Posterior cingulate gyrus (tissue), 11 donors: Measurements from ENCODE around the gene CYFIP2.

Source experiments
- DNase-seq, 10 donors: peaks; one replicate each; pipeline versions ENCODE4 v3.0.0 to v3.0.0-alpha.2; 2020 to 2021; ENCODE audit warnings: mixed read lengths in 3 of 10
- intact Hi-C: fragments of 100-400 bp; cut with DNase I; formaldehyde crosslinking; loops from one replicate; pipeline ENCODE4 v1.15.1; 2023

Gene CYFIP2

DNA sequence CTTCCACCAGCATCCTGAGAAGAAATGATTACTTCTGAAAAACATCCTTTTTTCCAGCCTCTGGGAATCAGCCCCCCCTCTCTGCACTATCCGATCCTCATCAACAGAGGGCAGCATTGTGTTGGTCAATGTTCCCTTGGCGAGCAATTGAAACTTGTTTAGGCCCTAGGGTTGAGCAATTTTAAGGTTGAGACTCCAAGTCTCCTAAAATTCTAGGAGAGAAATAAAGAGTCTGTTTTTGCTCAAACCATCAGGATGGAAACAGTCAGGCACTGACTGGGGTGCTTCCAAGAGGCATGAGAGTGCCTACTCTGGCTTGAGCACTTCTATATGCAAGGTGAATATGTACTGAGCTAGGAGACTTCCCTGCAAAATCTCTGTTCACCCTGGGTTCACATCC lies 12.4 kb upstream of the CYFIP2 start:
- intact Hi-C loops: loop anchor here (1.0 kb wide), 1 partner anchor 59 kb away; no protein-coding TSS in a partner anchor
- DNase-seq: peak in 7 of 10 donors; percentile 33 to 87 (median 61)

DNA sequence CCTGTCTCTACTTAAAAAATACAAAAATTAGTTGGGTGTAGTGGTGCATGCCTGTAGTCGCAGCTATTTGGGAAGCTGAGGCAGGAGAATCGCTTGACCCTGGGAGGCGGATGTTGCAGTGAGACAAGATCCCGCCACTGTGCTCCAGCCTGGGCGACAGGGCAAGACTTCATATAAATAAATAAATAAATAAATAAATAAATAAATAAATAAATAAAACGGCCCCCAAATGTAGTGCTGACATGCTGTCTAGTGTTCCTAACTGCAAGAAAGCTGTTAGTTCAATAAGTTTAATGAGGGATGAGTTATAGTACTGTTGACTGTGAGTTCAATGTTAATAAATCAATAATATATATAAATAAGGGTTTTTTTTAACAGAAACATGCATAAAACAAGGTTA lies 7.5 kb upstream of the CYFIP2 start:
- intact Hi-C loops: no loop called here

DNA sequence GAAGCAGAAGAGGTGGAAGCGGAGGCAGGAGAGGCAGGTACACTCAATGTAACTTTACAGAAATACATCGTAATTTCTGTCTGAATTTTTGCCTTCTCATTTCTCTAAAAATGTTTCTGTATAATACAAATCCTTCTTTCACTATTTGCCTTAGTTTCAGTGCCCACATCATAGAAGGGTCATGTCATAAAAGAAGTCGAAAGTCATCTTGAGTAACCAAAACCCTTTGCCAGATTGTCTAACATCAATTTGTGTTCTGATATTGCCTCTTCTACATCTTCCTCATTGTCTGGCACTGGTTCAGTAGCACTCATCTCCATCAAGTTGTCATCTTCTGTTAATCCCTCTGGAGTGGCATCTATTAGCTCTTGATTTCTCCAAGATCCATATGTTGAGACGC lies 6.2 kb upstream of the CYFIP2 start:
- intact Hi-C loops: no loop called here
- DNase-seq: no peak

More for the DNA sequence above, 7.5 kb upstream of the CYFIP2 start:
- no peak for DNase-seq

DNA sequence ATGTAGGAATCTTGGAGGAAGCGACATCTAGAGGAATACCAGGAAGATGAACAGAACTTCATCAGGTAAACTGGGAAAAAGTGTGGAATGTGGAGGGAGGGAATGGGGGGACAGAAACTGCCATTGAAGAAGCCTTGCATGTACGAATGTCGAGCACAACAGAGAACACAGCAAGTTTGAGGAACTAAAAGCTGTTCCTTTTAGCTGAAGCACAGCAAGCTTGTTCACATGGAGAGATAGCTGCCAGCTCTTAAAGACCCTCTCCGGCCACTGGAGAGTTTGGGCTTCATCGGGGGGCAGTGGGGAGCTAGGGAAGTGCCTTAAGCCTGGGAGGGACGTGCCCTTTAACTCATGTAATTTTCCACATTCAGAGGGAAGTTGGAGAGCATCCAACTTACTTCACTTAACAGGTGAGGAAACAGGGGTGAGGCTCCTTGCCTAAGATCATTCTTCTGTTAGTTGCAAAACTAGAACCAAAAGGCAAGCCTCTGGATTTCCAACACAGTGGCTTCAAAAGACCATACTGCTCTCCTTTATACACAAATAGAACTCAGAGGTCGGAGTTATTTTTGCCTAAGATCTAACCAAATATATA lies 2.3 kb upstream of the CYFIP2 start:
- intact Hi-C loops: no loop called here
- DNase-seq: no peak

DNA sequence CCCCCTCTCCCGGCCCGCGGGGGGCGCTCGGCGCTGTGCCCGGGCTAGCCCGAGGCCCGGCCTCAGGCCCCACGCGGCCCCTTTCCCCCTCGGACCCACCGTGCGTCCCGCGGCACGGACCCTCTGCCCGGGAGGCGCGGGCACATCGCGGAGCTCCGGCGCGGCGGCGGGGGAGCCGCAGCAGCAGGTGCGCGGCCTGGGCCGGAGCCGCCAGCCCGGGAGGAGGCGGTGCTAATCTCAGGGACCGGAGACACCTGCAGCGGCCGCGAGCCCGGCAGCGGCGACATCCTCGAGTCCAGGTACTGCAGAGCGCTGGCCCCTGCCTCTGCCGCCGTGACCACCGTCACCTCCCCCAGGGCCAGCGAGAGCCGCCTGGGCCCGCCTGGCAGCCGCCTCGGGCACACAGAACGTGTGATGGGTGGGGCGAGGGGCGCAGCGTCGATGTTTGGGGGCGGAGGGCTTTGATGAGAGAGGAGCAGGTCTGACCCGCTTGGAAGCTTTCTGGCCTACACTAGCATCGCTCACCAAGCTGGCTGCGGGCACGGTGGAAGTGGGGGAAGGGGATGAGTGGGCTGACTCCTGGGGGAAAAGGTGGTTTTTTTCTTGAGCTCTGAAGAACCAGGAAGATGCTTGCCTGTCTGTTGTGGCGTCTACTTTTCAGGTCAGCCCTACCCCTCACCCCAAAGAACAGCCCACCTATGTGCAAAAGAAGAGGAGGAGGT lies 524 bp downstream of the CYFIP2 start:
- peak in 4 of 10 donors; percentile 29 to 88 (median 83) for DNase-seq
- intact Hi-C loops: loop anchor here (5.0 kb wide), 1 partner anchor 119 kb away; no protein-coding TSS in a partner anchor

DNA sequence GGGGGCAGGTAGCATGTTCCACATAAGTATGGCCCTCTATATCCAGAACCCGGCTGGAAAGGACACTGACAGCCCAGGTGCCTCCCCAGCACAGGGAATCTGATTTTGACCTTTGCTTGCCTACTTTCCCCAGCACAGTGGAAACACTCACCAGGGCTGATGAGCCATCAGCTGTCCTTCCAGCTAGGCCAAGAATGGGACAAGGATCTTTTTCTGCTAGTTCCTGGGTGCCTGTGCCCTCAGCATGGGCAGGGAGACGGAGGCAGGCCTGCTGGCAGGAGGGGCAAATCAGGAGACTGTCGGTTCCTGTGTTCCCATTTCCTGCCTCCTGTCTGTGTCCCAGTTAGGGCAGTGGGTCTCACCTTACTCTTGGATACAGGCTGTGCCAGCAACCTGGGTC lies 1.1 kb downstream of the CYFIP2 start:
- intact Hi-C loops: loop anchor here (5.0 kb wide), 1 partner anchor 120 kb away; no protein-coding TSS in a partner anchor
- DNase-seq: peak in 1 of 10 donors; percentile 77

DNA sequence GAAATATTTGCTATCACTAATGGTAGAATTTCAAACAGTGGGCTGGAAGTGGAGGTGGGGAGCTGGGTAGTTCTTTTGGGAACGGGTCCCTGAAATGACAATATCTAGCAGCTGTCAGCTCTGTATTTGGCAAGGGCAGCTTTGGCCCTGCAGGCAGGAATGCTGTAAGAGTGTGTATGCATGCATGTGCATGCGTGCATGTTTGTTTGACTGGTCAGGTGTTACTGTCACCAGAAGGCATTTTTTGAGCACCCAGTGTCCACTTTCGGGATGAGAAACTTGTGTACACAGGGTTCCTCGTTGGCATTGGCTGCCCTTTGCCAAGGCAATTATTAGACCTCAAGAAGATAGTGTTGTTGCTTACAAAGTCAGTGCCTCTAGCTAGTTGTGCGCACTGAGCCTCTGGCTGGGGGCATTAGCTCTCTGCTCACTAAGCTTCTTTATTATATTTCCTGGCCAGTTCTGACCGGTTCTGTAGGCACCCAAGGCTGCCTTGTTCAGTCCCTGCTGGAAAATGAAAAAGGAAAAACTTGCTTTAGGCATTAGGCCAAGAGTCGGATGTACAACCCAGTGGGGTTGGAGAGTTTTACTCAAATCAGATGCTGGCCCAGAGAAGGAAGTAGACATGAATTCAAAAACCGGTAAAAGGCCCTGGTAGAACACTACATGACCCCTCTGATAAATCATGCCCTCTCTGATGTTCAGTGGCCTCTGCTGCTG lies 2.0 kb downstream of the CYFIP2 start:
- intact Hi-C loops: loop anchor here (5.0 kb wide), 1 partner anchor 121 kb away; no protein-coding TSS in a partner anchor
- no peak for DNase-seq

DNA sequence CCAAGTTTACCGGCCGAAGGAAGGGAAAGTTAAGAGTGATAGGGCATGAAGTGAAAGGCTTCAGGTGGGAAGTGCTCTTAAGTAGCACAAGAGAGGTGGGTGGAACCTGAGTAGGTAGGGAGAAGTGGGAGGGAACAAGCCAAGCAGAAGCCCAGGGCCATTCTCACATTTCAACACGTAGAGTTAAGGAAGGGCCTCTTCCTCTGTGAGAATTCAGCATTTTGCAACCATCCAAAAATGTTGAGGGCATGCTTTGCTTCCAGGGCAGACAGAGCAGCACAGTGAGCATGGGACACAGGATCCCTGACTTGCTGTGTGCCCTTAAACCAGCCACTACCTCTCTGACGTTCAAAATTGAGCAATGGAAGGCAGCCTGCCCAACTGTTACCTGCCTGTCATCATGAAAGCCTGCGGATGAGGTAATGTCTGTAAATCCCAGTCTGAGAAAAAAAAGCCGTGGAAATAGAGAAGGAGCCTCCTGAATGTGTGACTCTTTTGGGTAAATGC lies 3.3 kb downstream of the CYFIP2 start:
- no peak for DNase-seq
- intact Hi-C loops: loop anchor here (5.0 kb wide), 1 partner anchor 122 kb away; no protein-coding TSS in a partner anchor

DNA sequence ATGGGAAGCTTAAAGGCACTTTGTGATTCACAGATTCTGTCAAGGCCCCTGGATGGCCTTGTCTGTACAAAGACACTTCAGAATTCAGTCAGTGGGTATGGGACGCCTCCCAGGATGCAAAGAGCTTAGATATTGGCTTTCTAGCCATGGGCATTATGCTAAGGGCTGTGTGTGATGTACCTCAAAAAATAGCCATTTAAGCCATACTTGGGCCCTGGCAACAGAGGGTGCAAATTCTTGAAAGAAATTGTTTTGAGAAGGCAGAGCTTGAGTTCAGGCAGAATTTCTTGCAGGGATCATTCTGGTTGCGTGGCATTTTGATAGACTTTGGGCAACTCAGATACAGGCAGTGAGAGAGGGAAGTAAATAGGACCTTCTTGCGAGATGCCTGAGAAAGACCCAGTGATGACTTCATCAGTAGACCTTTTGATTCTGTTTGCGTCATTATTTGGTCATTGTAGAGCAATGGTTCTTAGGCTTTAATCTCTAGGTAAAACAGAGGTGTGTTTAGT lies 3.9 kb downstream of the CYFIP2 start:
- DNase-seq: no peak
- intact Hi-C loops: loop anchor here (5.0 kb wide), 1 partner anchor 123 kb away; no protein-coding TSS in a partner anchor

DNA sequence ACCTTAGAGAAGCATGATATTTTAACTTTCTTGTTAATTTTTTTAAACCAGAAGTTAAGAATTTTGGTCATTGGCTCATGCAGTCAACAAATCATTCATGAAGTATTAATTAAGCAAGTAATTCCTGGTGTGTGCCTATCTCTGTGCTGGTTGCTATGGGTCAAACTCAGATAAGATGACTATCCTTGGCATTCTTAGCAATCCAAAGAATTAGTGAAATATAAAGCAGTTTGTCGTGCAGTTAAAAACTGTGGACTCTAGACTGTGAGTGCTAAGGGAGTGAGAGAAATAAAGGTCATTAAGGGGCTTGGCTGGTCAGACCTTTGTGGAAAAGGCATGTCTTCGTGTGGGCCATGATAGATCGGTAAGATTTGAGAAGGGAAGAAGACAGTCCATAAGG lies 4.8 kb downstream of the CYFIP2 start:
- intact Hi-C loops: no loop called here
- DNase-seq: no peak

DNA sequence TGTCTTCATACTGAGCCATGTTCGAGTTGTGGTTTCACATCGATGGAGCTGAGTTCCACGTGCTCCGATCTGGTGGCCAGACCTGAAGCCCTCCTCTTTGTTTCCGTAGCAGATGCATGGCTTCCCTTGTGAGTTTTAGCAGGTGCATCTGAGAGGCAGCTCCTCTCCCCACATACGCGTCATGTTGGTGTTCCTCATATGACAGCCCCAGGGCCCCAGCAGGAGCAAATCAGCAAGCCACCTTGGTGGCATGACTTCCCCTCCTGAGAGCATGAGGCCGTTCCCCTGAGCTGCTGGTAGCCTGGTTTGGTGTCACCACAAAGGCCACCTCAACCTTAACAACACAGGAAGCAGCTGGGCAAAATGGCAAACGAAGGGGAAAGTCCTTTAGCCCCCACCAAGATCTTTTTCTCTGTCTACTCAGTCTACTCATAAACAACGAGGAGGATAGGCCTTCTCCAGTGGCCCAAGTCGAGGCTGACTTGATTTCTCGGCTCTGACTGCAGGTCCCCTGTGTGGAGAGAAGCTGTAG lies 5.9 kb downstream of the CYFIP2 start:
- no peak for DNase-seq
- intact Hi-C loops: no loop called here

DNA sequence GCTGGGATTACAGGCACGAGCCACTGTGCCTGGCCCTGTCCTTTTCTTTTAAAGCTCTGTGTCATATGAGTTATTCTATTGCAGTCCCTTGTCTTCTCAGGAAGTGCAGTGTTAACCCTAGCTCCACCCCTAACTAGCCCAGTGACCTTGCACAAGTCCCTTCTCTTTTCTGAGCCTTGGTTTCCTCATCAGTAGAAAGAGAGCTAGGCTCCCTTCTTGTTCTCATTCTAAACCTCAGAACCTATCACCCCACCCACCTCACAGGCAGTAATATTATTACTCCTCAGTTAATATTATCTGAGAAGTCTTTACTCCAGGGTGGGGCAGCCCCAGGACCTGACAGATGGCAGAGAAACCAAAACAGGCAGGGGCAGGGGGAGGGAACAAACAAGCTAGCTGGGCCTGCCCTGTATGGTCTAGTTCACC lies 7.2 kb downstream of the CYFIP2 start:
- DNase-seq: no peak
- intact Hi-C loops: no loop called here

DNA sequence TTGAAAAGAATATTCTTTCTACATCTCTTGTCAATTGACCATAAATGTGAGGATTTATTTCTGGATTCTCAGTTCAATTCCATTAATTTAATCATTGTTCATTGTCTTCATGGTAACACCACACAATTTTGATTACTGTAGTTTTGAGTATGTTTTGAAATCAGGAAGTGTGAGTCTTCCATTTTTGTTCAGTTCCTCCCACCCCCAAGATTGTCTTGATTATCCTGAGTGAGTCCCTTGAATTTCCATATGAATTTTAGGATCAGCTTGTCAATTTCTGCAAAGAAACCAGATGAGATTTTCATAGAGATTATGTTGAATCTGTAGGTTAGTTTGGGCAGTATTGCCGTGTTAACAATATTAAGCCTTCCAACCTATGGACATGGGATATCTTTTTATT lies 9.5 kb downstream of the CYFIP2 start:
- intact Hi-C loops: no loop called here
- no peak for DNase-seq

DNA sequence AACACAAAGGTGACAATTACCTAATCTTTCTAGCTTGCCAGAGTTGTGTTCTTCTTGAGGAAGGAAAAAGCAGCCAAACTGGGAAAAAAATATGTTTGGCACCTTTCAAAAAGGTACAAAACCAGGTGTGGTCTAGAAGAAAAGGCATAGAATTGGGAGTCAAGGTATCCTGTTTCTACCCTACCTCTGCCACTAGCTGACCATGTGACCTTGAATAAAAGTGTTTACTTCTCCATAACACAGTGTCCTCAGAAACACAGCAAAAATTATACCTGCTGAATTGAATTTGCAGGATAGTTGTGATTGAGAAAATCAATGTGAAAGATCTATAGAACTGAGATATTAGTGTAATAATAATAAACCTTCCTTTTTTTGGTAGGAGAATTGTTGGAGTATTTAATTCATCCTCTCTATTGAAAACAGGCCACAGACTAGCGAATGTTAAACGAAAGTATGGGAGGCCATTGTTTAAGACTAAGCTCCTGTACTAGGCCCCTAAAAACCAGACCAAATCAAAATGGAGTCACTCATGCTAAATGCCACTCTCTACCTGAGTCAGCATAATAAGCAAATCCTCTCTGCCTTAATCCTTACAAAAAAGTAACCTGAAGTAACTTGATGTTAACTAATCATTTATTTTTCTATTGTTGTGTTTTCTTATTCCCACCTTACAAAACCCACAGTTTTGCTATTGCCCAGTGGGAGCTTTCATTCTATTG lies 12.6 kb downstream of the CYFIP2 start:
- intact Hi-C loops: no loop called here

DNA sequence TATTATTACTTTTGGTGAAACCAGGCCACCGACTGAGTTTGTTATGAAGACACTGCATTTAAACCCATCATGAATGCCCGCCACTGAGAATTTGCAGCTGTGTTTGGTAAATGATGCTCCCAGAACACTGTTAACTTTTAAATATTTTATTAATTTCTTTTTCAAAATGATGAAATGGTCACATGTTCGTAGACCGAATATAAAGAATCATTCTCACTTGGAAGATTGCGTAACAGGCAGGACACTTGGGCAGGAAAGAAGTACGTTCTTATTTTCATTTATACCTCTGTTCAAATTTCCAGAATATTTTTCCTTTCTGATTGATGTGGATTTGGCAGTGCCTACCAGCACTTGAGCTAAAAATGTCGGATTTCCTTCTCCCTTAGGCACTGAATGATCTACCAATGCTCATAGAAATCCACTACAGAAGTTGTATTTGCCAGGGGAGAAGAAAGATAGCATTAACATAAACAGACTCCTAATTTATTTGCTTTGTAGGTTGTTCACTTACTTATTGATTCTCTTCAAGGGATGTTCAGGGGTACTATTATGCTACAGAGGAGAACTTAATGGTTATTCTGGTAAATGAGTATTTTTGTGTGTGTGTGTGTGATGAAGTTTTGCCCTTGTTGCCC lies 13.8 kb downstream of the CYFIP2 start:
- intact Hi-C loops: no loop called here
- DNase-seq: no peak

More for the DNA sequence above, 12.6 kb downstream of the CYFIP2 start:
- DNase-seq: no peak

DNA sequence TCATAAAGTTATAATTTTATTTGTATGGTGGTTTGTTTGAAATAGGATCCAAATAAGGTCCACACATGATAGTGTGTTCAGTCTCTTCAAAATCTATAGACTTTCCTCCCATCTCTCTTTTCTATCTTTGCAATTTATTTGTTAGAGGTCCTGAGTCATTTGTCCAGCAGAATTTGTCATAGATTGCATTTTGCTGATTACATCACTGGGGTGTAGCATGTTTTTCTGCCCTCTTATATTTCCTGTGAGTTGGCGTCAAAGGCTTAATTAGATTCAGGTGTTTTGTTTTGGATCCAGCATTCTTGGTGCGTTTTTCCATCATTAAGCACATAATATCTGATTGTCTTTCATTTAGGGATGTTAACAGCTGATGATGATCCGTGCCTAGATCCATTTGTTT lies 15.0 kb downstream of the CYFIP2 start:
- no peak for DNase-seq
- intact Hi-C loops: no loop called here

DNA sequence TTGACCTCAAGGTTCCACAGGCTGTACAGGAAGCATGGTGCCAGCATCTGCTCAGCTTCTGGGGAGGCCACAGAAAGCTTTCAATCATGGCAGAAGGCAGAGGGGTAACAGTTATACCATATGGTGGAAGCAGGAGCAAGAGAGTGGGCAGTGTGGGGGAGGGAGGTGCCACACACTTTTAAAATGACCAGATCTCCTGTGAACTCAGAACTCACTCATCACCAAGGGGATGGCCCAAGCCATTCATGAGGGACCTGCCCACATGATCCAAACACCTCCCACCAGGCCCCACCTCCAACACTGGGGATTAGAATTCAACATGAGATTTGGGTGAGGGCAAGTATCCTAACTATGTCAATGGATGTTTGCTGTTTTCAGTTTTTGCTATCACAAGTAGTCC lies 16.2 kb downstream of the CYFIP2 start:
- intact Hi-C loops: no loop called here
- DNase-seq: no peak

DNA sequence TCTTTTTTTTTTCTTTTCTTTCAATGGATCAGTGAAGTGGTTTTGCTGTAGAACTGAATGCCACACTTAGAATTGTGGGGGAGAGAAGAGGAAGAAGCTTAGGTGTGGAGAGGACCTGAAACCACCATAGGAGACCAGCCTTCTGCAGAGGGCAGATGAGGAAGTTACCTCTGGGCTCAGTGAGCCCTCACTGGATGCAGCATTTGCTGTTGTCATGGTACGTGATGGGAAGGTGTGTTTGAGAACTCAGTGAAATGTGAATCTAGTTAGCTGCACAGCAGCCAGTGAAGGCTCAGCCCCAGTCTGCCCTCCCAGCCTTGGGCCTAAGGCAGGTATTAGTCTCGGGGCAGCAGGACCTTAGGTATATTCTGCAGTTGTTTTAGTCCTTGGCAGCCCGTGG lies 17.5 kb downstream of the CYFIP2 start:
- intact Hi-C loops: no loop called here

DNA sequence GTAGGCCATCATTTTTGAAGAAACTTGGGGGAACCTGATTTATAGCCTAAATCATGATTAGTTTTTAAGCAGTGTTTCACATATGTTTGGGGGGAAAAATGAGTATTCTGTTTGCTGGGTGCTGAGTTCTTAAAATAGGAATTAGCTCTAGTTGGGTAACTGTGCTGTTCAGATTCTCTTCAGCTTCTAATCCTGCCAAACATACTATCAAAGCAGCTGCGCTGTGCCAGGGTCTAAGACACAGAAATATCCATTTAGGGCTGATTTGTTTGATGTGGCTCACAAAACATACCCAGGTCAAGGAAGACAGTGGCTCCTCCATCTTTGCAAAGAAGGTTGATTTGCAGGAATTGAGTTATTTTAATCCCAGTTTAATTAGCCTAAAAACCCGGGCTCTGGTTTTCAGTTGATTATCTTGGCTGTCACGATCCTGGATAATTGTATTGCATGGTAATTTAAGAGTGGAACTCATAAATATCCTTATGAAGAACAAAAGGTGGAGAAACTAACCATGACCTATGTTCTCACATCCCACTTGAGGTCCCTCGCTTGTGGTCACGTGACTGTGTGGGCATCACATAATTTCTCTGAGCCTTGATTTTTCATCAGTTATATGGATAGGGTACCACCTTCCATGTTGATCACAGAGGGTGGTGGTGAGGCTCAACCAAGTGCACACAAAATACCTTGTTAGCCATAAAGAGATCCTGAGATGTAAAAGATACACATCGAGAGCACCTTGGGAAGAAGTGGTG lies 18.7 kb downstream of the CYFIP2 start:
- DNase-seq: no peak
- intact Hi-C loops: no loop called here

More for the DNA sequence above, 17.5 kb downstream of the CYFIP2 start:
- no peak for DNase-seq
